Measurements from ENCODE around the gene PTPRN2. TPM values are rescaled to one million over a fixed set of nuclear protein-coding genes. Genes with fewer than 3 reads are reported as not detected.

Gene PTPRN2
- total RNA-seq, 1 experiment from 2014 or later: 2.1 TPM

GRCh38 chr7:157971501-157971900 lies 616.1 kb downstream of the PTPRN2 start:
- no peak overlapping the region for H2AFZ ChIP-seq (ENCODE audit: low read depth, low read length, poor library complexity, severe bottlenecking)
- TF ChIP-seq EZH2phosphoT487 (IDR thresholded peaks at IDR 0.05; ENCODE audit: borderline replicate concordance): no peak
- no peak for TF ChIP-seq ELF1 (IDR thresholded peaks at IDR 0.05; ENCODE audit: borderline replicate concordance, low read depth)
- TF ChIP-seq MAX (IDR thresholded peaks at IDR 0.05): no peak
- no peak for TF ChIP-seq JUND (IDR thresholded peaks at IDR 0.05)
- H3K4me3 ChIP-seq (replicated peaks in 1 of 2; ENCODE audit: low read depth in 1 of 2, low read length in 2 of 2): no peak overlapping the region
- no peaks in the 10 kb centered on the region for H3K4me1 ChIP-seq (ENCODE audit: control insufficient read depth in 1 of 2, insufficient read depth in 2 of 2, low read length in 2 of 2)
- H3K4me2 ChIP-seq (ENCODE audit: low read length): no peak overlapping the region
- H3K27me3 ChIP-seq (ENCODE audit: insufficient read depth, low read length): peaks cover 5% of the 10 kb centered on the region; the same call in 1 of the 2 replicates
- ATAC-seq: no peak
- H4K20me1 ChIP-seq (ENCODE audit: insufficient read depth): no peaks in the 10 kb centered on the region
- DNase-seq (ENCODE audit: low read depth, low spot score): no peak
- no peaks in the 10 kb centered on the region for H3K36me3 ChIP-seq (ENCODE audit: control insufficient read depth in 1 of 2, insufficient read depth in 2 of 2, low read length in 2 of 2)
- RAD21 ChIA-PET (ENCODE audit: low non-redundant PET in 1 of 2, low total read pairs in 2 of 2, uncharacterized antibody in 2 of 2, unreplicated experiment in 2 of 2): no interaction called here
- H3K9me3 ChIP-seq (ENCODE audit: control insufficient read depth in 1 of 2, insufficient read depth in 1 of 2, low read depth in 1 of 2, low read length in 2 of 2): no peaks in the 10 kb centered on the region
- no peak overlapping the region for H3K27ac ChIP-seq (ENCODE audit: low read depth, low read length)
- BruUV-seq (replicated peaks): no TSS peak
- POLR2A ChIA-PET: no interaction called here
- intact Hi-C loops (cut with micrococcal nuclease): loop anchor here (10.0 kb wide), 1 partner anchor 383 kb away; no protein-coding TSS in a partner anchor
- CTCF ChIA-PET: no interaction called here
- no peaks in the 10 kb centered on the region for H3K9me2 ChIP-seq (ENCODE audit: insufficient read depth)
- no peak overlapping the region for H3K9ac ChIP-seq (ENCODE audit: low read length)
- no peaks in the 10 kb centered on the region for H3K79me2 ChIP-seq (ENCODE audit: insufficient read depth, low read length)

GRCh38 chr7:157970744-157971143 lies 616.9 kb downstream of the PTPRN2 start:
- Histone ChIP-seq H2AFZ (ENCODE audit: low read depth, low read length, poor library complexity, severe bottlenecking) (no peak overlapping the region), H3K4me3 (replicated peaks in 1 of 2; ENCODE audit: low read depth in 1 of 2, low read length in 2 of 2) (no peak overlapping the region), H3K27me3 (ENCODE audit: insufficient read depth, low read length) (peaks cover 5% of the 10 kb centered on the region; the same call in 1 of the 2 replicates), H3K27ac (ENCODE audit: low read depth, low read length) (no peak overlapping the region), H3K36me3 (ENCODE audit: control insufficient read depth in 1 of 2, insufficient read depth in 2 of 2, low read length in 2 of 2) (no peaks in the 10 kb centered on the region), H3K79me2 (ENCODE audit: insufficient read depth, low read length) (no peaks in the 10 kb centered on the region), H3K9me3 (ENCODE audit: control insufficient read depth in 1 of 2, insufficient read depth in 1 of 2, low read depth in 1 of 2, low read length in 2 of 2) (no peaks in the 10 kb centered on the region), H3K4me2 (ENCODE audit: low read length) (no peak overlapping the region), H3K9ac (ENCODE audit: low read length) (no peak overlapping the region), H3K9me2 (ENCODE audit: insufficient read depth) (no peaks in the 10 kb centered on the region), H3K4me1 (ENCODE audit: control insufficient read depth in 1 of 2, insufficient read depth in 2 of 2, low read length in 2 of 2) (no peaks in the 10 kb centered on the region), H4K20me1 (ENCODE audit: insufficient read depth) (no peaks in the 10 kb centered on the region)
- CTCF ChIA-PET: no interaction called here
- BruUV-seq (replicated peaks): no TSS peak
- RAD21 ChIA-PET (ENCODE audit: low non-redundant PET in 1 of 2, low total read pairs in 2 of 2, uncharacterized antibody in 2 of 2, unreplicated experiment in 2 of 2): no interaction called here
- POLR2A ChIA-PET: no interaction called here
- ATAC-seq: no peak
- no peak for DNase-seq (ENCODE audit: low read depth, low spot score)
- intact Hi-C loops (cut with micrococcal nuclease): loop anchor here (10.0 kb wide), 1 partner anchor 384 kb away; no protein-coding TSS in a partner anchor
- no peak for TF ChIP-seq REST (IDR thresholded peaks at IDR 0.05; ENCODE audit: low read depth)
- no peak for TF ChIP-seq ZBTB33 (IDR thresholded peaks at IDR 0.05; ENCODE audit: extremely low read depth, insufficient replicate concordance, low read length)
- no peak for TF ChIP-seq RAD21 (IDR thresholded peaks at IDR 0.05; ENCODE audit: low read depth)
- no peak for TF ChIP-seq POLR2A (IDR thresholded peaks at IDR 0.05; ENCODE audit: borderline replicate concordance, extremely low read depth, insufficient read depth, insufficient read length)
- no peak for TF ChIP-seq SP1 (IDR thresholded peaks at IDR 0.05; ENCODE audit: low read depth)
- TF ChIP-seq ELF1 (IDR thresholded peaks at IDR 0.05; ENCODE audit: borderline replicate concordance, low read depth): no peak
- TF ChIP-seq EGR1 (IDR thresholded peaks at IDR 0.05; ENCODE audit: low read depth): no peak
- no peak for TF ChIP-seq CTCF (IDR thresholded peaks at IDR 0.05 in 2 of 3, conservative IDR thresholded peaks at IDR 0.05 in 1 of 3; ENCODE audit: borderline replicate concordance in 1 of 3, insufficient read depth in 1 of 3, low read depth in 2 of 3, low read length in 2 of 3)
- no peak for TF ChIP-seq EZH2 (IDR thresholded peaks at IDR 0.05)
- TF ChIP-seq YY1 (IDR thresholded peaks at IDR 0.05; ENCODE audit: extremely low read depth, insufficient replicate concordance, low read depth, low read length): no peak
